IPS DF 4.7 (cell line): ENCODE measurements around the gene SLC66A2.
"Not testable (repeated sequence)": the region's sequence is repeated elsewhere in the genome, so short reads cannot be mapped to it uniquely, and the experiment has no call there.

ENCODE experiments used
- DNase-seq: peaks from one replicate; pipeline ENCODE4 v3.0.0-alpha.2; 2013; ENCODE audit warnings: low spot score; ENCODE audit errors: extremely low read depth

SLC66A2 gene

GRCh38 chr18:79868811-79869541, 82.5 kb downstream of the SLC66A2 start:
- no peak for DNase-seq

DNA sequence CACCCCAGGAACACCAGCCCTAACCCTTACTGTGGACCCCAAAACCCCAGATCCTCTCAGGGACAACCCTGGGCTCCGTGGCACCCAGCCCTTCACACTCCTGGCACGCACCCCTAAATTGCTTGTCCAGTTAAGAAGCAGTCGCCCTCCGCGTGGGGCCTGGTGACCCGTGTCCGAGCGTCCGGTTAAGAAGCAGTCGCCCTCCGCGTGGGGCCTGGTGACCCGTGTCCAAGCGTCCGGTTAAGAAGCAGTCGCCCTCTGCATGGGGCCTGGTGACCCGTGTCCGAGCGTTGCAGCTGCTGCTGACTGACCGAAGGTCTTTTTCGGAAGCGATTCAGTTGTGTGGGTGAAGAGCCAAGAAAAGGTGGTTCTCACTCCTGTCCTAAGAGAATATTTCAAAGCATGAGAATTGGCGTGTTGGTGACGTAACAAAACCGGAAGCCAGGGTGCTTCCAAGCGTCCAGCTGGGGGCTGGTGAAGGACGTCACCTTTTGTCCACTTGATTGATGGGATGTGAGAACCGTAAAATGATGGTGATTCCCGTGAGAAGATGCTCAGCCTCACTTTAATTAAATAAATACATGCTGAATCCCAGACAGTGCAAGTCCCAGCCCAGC, 83.2 kb downstream of the SLC66A2 start:
- DNase-seq, result no peak

- DNase-seq, result no peak
These were observed 83.8 kb downstream of the SLC66A2 start for GRCh38 chr18:79867666-79868065.

DNA sequence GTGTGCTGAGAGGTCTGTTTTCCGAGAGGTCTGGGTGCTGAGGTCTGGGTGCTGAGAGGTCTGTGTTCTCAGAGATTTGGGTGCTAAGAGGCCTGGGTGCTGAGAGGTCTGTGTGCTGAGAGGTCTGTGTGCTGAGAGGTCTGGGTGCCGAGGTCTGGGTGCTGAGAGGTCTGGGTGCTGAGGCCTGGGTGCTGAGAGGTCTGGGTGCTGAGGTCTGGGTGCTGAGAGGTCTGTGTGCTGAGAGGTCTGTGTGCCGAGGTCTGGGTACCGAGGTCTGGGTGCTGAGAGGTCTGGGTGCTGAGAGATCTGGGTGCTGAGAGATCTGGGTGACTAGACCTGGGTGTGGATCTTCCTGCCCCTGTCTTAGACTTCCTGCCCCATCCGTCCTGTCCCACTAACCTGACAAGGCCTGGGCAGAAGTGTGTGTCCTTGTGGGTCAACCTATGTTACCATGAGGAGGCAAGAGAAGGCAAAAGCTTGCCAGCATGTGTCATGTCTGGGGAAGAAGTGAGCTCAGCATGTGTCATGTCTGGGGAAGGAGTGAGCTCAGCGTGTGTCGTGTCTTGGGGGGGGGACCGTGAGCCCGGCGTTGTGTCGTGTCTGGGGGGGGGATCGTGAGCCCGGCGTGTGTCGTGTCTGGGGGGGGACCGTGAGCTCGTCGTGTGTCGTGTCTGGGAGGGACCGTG, 84.4 kb downstream of the SLC66A2 start:
- DNase-seq, result no peak

- DNase-seq, result not testable (repeated sequence)
These were observed 85.5 kb downstream of the SLC66A2 start for GRCh38 chr18:79865951-79866350.

GRCh38 chr18:79864955-79865354, 86.5 kb downstream of the SLC66A2 start:
- not testable (repeated sequence) for DNase-seq

DNA sequence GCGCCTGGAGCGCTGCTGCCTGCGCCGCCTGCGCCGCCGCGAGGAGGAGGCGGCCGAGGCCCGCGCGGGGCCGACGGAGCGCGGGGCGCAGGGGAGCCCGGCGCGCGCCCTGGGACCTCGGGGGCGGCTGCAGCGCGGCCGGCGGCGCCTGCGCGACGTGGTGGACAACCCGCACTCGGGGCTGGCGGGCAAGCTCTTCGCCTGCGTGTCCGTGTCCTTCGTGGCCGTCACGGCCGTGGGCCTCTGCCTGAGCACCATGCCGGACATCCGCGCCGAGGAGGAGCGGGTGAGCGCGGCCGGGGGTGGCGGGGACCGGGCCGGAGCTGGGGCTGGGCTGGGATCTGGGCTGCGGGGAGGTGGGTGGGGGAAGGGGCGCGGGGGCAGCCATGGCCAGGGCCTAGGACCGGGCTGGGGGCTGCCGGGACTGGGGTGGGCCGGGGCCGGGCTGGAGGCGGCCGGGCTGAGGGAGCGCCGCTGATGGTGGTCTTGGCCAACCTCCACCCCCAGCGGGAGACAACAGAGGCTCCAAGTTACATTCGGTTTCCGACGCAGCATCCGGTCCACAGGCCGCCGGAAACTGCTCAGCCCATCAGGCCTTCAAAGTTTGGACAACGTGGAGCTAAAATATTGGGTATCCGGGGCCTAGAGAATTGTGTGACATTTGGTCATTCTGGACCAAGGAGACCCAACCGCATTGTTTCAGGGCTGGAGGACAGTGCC, 87.3 kb downstream of the SLC66A2 start:
- no peak for DNase-seq

DNA sequence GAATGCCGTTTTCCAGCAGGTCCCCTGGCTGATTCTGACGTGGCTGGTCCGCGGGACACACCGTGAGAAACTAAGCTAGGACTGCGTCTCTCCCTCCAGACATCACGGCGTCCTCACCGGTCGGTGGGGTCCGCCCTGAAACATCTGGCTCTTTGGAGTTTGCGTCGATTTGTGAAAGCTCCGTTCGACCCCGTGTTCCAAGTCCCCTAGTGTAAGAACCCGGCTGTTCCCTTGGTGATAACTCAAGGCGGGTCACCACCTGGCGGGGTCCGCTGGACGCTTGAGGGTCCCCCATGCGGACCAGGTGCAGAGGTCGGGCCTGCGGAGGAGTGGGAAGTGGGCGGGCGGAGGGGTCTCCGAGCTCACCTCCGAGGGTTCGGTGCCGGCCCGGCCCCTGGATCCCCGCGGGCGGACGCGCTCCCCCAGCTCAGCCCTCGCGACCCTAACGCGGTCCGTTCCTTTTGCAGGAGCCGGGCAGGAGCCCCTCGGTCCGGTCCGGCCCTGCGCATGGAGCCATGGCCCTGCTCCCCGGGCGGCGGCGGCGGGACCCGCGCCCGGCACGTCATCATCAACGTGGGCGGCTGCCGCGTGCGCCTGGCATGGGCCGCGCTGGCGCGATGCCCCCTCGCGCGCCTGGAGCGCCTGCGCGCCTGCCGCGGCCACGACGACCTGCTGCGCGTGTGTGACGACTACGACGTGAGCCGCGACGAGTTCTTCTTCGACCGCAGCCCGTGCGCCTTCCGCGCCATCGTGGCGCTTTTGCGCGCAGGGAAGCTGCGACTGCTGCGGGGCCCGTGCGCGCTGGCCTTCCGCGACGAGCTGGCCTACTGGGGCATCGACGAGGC, 88.1 kb downstream of the SLC66A2 start:
- no peak for DNase-seq

GRCh38 chr18:79862562-79862961, 88.9 kb downstream of the SLC66A2 start:
- DNase-seq, result no peak

- DNase-seq, result no peak
These were observed 89.8 kb downstream of the SLC66A2 start for GRCh38 chr18:79861687-79862086.

DNA sequence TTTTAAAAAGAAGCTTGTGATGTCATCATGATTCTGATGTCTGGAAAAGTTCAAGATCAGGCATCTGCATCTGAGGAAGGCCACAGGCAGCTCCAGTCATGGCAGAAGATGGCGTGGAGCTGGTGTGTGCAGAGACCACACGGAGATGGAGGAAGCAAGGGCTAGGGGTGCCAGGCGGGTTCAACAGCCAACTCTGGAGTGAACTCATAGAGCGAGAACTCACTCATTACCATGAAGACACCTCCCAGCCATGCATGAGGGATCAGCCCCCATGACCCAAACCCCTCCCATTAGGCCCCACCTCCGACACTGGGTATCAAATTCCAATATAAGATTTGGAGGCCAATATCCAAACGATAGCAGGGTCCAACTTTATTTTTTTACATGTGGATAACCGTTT, 92.1 kb downstream of the SLC66A2 start:
- no peak for DNase-seq

DNA sequence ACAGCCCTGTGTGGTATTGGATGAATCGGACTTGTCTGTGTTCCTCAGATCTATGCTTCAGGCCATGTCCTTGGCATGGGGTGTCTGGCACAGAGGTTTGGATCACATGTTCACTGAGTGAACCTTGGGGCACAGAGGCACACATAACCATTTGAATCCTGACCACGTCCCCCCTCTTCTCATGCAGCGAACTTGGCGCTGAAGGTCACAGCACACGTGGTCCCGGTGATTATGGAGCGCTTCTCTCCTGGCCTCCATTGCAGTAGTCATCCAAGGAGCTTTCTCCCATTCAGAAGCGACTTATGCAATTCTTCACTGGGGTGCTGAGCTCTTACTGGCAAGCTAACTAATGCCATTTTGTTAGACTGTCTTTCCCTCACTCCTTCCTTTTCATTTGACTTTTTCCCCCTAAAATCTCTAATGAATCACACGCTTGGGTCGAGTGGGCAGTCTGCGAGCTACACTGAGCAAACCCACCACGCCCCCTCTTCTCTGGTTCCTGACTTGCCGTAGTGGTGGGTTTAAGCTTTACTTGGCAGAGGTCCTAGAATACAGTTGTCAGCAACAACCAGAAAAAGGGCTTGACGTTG, 94.3 kb downstream of the SLC66A2 start:
- DNase-seq, result no peak

- DNase-seq, result peak; percentile 14
These were observed 95.1 kb downstream of the SLC66A2 start for GRCh38 chr18:79856119-79857007.

DNA sequence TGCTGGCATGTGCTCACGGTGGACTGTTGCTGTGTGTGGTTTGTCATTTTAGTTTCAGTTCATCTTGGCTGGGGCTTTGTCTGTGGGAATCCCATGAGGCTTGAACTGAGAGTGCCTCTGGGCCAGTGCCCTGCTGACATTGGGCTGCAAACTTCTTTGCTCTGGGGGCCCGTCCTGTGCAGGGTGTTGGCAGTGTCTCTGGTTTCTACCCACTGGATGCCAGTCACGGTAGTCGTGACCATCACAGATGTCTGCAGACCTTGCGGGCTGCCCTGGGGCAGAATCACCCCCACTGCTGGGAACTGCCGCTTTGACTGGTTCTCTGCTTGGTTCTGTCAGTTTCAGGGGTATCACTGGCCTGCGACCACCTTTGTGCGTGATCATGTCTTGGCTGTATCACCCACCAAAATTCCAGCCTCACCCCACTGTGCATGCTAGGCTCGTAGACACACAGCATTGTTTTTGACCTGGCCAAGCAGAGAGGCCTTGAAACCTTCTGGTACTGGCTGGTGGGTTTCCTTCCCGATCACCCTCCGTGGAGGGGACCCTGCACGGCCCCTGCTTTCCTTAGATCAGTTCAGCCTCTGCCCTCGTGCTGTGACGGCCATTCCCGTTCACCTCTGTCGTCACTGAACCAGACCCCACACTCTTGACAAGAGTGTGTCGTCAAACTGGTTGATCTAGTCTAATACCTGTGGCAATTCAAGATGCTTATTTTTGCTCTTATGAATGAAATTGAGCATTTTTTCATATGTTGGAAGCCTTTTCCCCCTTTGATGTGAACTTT, 96.1 kb downstream of the SLC66A2 start:
- DNase-seq, result no peak

DNA sequence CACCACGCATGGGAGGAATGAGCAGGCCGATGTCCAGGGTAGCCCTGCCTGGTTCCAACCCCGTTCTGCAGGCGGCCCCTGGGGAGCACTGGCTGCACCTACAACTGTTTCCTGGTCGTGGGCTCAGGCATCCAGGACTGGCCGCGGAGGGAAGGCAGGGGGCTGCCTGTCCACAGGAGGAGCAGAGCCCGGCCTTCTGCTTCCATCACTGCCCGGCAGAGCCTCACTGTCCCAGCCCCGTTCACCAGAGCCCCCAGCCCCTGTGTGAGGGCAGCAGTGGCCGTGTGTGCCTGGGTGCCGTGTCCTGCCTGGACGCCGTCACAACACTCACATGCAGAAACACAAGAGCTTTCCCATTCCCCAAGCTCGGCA, 97.5 kb downstream of the SLC66A2 start:
- no peak for DNase-seq

GRCh38 chr18:79853303-79853992, 98.0 kb downstream of the SLC66A2 start:
- DNase-seq, result no peak

GRCh38 chr18:79852561-79853302, 98.7 kb downstream of the SLC66A2 start:
- DNase-seq, result no peak
